HepG2 (cell line): Measurements from ENCODE around the gene TMF1. TPM values are rescaled to one million over a fixed set of nuclear protein-coding genes. Genes with fewer than 3 reads are reported as not detected.

Experiments
- ATF6 ChIP-seq: sonication (generic); formaldehyde crosslinking; conservative IDR thresholded peaks from 2 replicates; pipeline ENCODE4 v1.4.0; 2020; ENCODE audit warnings: missing genetic modification reagents
- DZIP1 ChIP-seq: sonication (generic); formaldehyde crosslinking; IDR thresholded peaks from 2 replicates; pipeline ENCODE4 v1.5.0; 2020; ENCODE audit warnings: mild to moderate bottlenecking, missing genetic modification reagents
- HDAC6 ChIP-seq: fragments of 200-600 bp; sonication (generic); IDR thresholded peaks from 2 replicates; pipeline ENCODE4 v1.7.0; 2017; ENCODE audit warnings: mild to moderate bottlenecking, antibody characterized with exemption, low read length, low read depth
- IRF9 ChIP-seq: sonication (generic); formaldehyde crosslinking; IDR thresholded peaks from 2 replicates; pipeline ENCODE4 v1.8.0; 2022; ENCODE audit warnings: missing genetic modification reagents, mild to moderate bottlenecking, borderline replicate concordance
- KLF11 ChIP-seq: IDR thresholded peaks from 2 replicates; pipeline ENCODE4 v1.6.1; 2016; ENCODE audit warnings: missing compliant biosample characterization
- MBD4 ChIP-seq: IDR thresholded peaks from 2 replicates; pipeline ENCODE4 v1.6.1; 2012; ENCODE audit warnings: low read length, inconsistent platforms, borderline replicate concordance
- MED13 ChIP-seq: sonication (generic); formaldehyde crosslinking; IDR thresholded peaks from 2 replicates; pipeline ENCODE4 v1.5.0; 2020; ENCODE audit warnings: missing genetic modification reagents
- POLR2G ChIP-seq: fragments of 200-400 bp; formaldehyde crosslinking; IDR thresholded peaks from 2 replicates; pipeline ENCODE4 v1.6.1; 2018; ENCODE audit warnings: mild to moderate bottlenecking, low read depth, low read length, moderate library complexity
- PRMT3 ChIP-seq: sonication (generic); formaldehyde crosslinking; IDR thresholded peaks from 2 replicates; pipeline ENCODE4 v1.8.1; 2022; ENCODE audit warnings: low read depth, mild to moderate bottlenecking, moderate library complexity, missing genetic modification reagents, borderline replicate concordance
- SOX5 ChIP-seq: IDR thresholded peaks from 2 replicates; pipeline ENCODE4 v1.6.1; 2016; ENCODE audit warnings: borderline replicate concordance
- SRSF4 ChIP-seq: fragments of 200-400 bp; formaldehyde crosslinking; IDR thresholded peaks from one replicate; pipeline ENCODE4 v1.6.1; 2018; ENCODE audit warnings: mild to moderate bottlenecking, low read depth, low read length, moderate library complexity; ENCODE audit not compliant: poor library complexity, severe bottlenecking
- SUZ12 ChIP-seq: fragments of 150-350 bp; IDR thresholded peaks from 2 replicates; pipeline ENCODE4 v1.6.1; 2014; ENCODE audit warnings: low read depth, low read length
- ZC3H4 ChIP-seq: sonication (generic); formaldehyde crosslinking; IDR thresholded peaks from 2 replicates; pipeline ENCODE4 v1.4.0; 2020; ENCODE audit warnings: missing genetic modification reagents, borderline replicate concordance
- ZGPAT ChIP-seq: IDR thresholded peaks from 2 replicates; pipeline ENCODE4 v1.6.1; 2016; ENCODE audit warnings: mild to moderate bottlenecking
- ZNF354B ChIP-seq: sonication (generic); formaldehyde crosslinking; IDR thresholded peaks from 2 replicates; pipeline ENCODE4 v1.8.0; 2022; ENCODE audit warnings: mild to moderate bottlenecking, missing genetic modification reagents
- ZNF740 ChIP-seq: sonication (generic); formaldehyde crosslinking; IDR thresholded peaks from 2 replicates; pipeline ENCODE4 v1.4.0; 2020; ENCODE audit warnings: missing genetic modification reagents
- ZNF790 ChIP-seq: sonication (generic); formaldehyde crosslinking; IDR thresholded peaks from 2 replicates; pipeline ENCODE4 v1.8.0; 2022; ENCODE audit warnings: missing genetic modification reagents, mild to moderate bottlenecking, borderline replicate concordance
- polyA plus RNA-seq, 8 experiments: library from polyadenylated mRNA; depleted of rRNA in 3 of 8; stranded (reverse) in 7 of 8; unstranded in 1 of 8; fragments of >200 nt; fragmentation: Illumina TruSeq in 4 of 8; extraction: Trizol in 4 of 8; gene quantifications; 2 replicates each; pipeline versions ENCODE4 v1.2.1 to v1.2.3, GENCODE V29; 2011 to 2016; ENCODE audit warnings: low read depth in 4 of 8, missing spikeins in 1 of 8, mixed read lengths in 1 of 8; ENCODE audit not compliant: insufficient read depth in 1 of 8
- total RNA-seq, 5 experiments: library from RNA; depleted of rRNA; stranded (reverse); fragments of >200 nt; fragmentation: Illumina TruSeq; extraction: Trizol; gene quantifications; 2 replicates each; pipeline ENCODE4 v1.2.3, GENCODE V29; 2016; ENCODE audit warnings: low read depth in 1 of 5

Gene TMF1
- total and polyA plus RNA-seq, 2 of the 13 experiments (the other 11 are each of a cell fraction or from before 2014, with no cell fraction given): 12.1 to 38.4 TPM

- TF ChIP-seq ATF6 (CRISPR knock-in tag): no peak
- no peak for TF ChIP-seq SOX5 (CRISPR knock-in tag)
- TF ChIP-seq SUZ12: no peak
- TF ChIP-seq KLF11 (CRISPR knock-in tag): no peak
- TF ChIP-seq MBD4: no peak
- no peak for TF ChIP-seq ZNF354B (CRISPR knock-in tag)
- no peak for TF ChIP-seq ZC3H4 (CRISPR knock-in tag)
- TF ChIP-seq ZNF740: 0 out of 2 replicates have a peak, but pooled peaks have one; percentile 48
- TF ChIP-seq DZIP1 (CRISPR knock-in tag): no peak
- peak; percentile 86 for TF ChIP-seq POLR2G
- 0 out of 2 replicates have a peak, but pooled peaks have one; percentile 37 for TF ChIP-seq PRMT3
- TF ChIP-seq HDAC6: no peak
- peak; percentile 62; the same call in 1 of the 2 replicates for TF ChIP-seq ZNF790 (CRISPR knock-in tag)
- TF ChIP-seq MED13: peak; percentile 86; the same call in 1 of the 2 replicates
- TF ChIP-seq IRF9: peak; percentile 87; the same call in 1 of the 2 replicates
- TF ChIP-seq SRSF4: no peak
- peak; percentile 97 for TF ChIP-seq ZGPAT
These were observed 38.7 kb downstream of the TMF1 start, which contains the start of gene EOGT (continued) for GRCh38 chr3:69013253-69014021.
